Fibroblast of upper back skin (primary cell): ENCODE results near the gene TBC1D9.

ENCODE experiments used
- DNase-seq: peaks from one replicate; pipeline ENCODE4 v3.0.0-alpha.2; 2013

The TBC1D9 gene

GRCh38 chr4:140644470-140645185 is 111.6 kb downstream of the TBC1D9 start:
- DNase-seq, result no peak

- DNase-seq, result no peak
These were observed 112.6 kb downstream of the TBC1D9 start for GRCh38 chr4:140643571-140644055.

- DNase-seq, result no peak
These were observed 113.3 kb downstream of the TBC1D9 start for GRCh38 chr4:140642674-140643437.

- DNase-seq, result no peak
These were observed 114.3 kb downstream of the TBC1D9 start for GRCh38 chr4:140641789-140642439.

- DNase-seq, result no peak
These were observed 115.1 kb downstream of the TBC1D9 start for GRCh38 chr4:140641105-140641555.

- DNase-seq, result no peak
These were observed 115.9 kb downstream of the TBC1D9 start for GRCh38 chr4:140640150-140640748.

GRCh38 chr4:140639066-140639465 is 117.1 kb downstream of the TBC1D9 start:
- DNase-seq, result no peak

- DNase-seq, result peak; percentile 11
These were observed 118.3 kb downstream of the TBC1D9 start for GRCh38 chr4:140637836-140638235.

GRCh38 chr4:140635606-140636005 is 120.6 kb downstream of the TBC1D9 start:
- peak; percentile 26 for DNase-seq

- DNase-seq, result no peak
These were observed 122.2 kb downstream of the TBC1D9 start for GRCh38 chr4:140633951-140634350.

- no peak for DNase-seq
These were observed 123.1 kb downstream of the TBC1D9 start for GRCh38 chr4:140633124-140633523.

GRCh38 chr4:140630246-140630645 is 125.9 kb downstream of the TBC1D9 start:
- no peak for DNase-seq

- no peak for DNase-seq
These were observed 128.2 kb downstream of the TBC1D9 start for GRCh38 chr4:140628016-140628415.

- peak; percentile 1 for DNase-seq
These were observed 129.4 kb downstream of the TBC1D9 start for GRCh38 chr4:140626661-140627376.

- no peak for DNase-seq
These were observed 133.7 kb downstream of the TBC1D9 start for GRCh38 chr4:140622333-140622958.

GRCh38 chr4:140621161-140621560 is 135.0 kb downstream of the TBC1D9 start:
- no peak for DNase-seq

- no peak for DNase-seq
These were observed 138.5 kb downstream of the TBC1D9 start for GRCh38 chr4:140617499-140618248.

- DNase-seq, result no peak
These were observed 140.7 kb downstream of the TBC1D9 start for GRCh38 chr4:140615451-140615850.

- DNase-seq, result no peak
These were observed 143.8 kb downstream of the TBC1D9 start for GRCh38 chr4:140612357-140612756.

GRCh38 chr4:140611854-140612253 is 144.3 kb downstream of the TBC1D9 start:
- DNase-seq, result peak; percentile 3
